HuH-7 (cell line): ENCODE data around the gene AEBP1.

Experiments
- DNase-seq: peaks from one replicate; pipeline ENCODE4 v3.0.0; 2011; ENCODE audit warnings: low spot score

The AEBP1 gene

DNA sequence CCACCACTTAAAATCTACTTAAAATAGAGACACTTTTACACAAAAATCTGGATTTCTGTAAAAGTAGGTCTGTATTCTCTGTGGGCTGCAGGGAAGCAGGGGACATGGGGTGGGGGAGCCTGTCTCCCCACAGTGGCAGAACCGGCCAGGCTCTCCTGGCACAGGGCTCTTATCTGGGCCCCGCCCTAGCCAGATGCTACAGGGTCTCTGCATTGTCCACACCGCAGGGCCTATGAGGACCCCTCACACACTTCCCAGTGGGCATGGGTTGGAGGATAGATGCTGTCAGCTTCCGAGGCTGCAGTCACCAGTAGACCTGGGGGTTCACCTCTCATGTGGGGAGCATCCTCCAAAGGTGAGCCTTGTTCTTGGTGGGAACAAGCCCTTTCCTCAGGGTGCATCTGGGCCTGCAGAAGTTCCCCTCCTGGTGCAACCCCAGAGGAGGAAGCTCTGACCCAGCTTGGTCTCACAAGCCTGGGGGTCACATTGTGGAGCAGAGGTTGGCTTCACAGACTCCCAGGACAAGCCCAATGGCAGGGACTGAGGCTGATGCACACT is 52.4 kb downstream of the AEBP1 start:
- no peak for DNase-seq

DNA sequence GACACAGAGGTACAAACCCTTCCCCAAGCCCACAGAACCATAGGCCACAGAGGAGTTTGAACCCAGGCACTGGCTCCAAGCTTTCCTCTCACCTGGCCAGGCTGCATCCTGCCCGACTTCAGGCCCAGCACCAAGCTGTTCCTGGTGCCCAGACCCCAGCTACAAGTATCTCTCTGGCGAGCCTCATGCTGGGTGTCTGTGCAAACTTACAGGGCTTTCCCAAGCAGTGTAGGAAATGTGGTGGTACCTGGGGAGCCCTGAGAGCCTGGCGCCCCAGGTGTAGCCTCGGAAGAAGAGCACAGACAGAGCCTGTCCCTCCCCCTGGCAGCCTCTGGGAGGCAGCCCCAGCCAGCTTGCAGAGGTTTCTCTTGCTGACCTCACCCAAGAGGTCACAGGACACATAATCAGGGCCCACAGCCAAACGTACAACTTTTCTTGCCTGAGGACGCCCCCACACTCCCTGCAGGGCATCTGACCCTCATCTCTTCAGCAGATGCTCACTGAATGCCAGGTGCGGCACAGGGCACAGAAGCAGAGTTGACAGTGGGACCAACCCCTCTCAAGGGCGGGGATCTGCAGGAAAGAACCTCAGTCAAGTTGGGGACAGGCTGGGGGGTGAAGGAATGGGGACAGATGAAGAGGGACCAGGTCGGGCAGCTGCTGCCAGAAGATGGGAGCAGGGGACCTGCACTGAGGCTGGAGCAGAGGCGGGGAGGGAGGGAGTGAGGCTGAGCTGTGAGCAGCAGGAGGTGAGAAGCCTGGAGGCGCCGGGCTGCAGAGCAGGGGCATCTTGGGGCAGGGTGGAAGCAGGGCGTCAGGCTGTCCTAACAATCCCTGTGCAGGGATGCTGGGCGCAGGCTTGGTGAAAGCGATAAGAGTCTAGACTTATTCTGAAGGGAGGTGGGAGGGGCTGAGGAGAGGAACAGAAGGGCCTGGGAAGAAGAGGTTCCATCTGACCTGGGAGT is 53.3 kb downstream of the AEBP1 start:
- DNase-seq: no peak

DNA sequence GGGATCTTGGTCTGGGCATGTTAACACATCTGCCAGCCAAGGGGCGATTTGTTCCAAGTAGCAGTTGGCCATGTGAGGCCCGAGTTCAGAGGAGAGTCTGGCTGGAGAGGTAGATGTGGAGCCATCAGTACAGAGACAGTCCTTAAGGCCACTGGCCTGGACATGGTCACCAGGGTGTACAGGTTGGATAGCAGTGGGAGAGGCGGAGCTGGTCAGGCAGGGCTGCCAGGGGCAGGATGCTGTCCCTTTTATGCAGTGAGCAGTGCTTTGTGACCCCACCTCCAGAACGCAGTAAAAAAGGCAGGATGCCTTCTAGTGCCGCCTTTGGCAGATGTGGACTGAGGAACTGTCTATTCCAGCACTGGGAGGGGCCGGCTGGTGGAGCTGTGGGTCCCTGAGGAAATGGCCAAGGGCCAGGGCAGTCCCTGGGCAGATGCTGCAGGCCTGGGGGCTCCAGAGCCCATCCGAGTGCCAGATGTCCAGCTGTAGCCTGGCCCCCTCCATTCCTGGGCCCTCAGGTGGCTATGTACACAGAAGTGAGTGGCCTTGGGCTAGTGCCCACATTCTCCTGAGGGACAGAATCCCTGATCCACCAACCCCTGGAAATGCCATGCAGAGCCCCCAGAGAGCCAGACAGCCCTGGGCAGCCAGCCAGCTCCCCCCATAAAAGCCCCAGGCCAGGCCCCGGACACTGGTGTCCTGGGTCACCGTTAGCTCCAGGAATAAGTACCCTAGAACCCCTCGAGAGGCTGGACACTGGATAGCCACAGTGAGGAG is 54.1 kb downstream of the AEBP1 start:
- no peak for DNase-seq

DNA sequence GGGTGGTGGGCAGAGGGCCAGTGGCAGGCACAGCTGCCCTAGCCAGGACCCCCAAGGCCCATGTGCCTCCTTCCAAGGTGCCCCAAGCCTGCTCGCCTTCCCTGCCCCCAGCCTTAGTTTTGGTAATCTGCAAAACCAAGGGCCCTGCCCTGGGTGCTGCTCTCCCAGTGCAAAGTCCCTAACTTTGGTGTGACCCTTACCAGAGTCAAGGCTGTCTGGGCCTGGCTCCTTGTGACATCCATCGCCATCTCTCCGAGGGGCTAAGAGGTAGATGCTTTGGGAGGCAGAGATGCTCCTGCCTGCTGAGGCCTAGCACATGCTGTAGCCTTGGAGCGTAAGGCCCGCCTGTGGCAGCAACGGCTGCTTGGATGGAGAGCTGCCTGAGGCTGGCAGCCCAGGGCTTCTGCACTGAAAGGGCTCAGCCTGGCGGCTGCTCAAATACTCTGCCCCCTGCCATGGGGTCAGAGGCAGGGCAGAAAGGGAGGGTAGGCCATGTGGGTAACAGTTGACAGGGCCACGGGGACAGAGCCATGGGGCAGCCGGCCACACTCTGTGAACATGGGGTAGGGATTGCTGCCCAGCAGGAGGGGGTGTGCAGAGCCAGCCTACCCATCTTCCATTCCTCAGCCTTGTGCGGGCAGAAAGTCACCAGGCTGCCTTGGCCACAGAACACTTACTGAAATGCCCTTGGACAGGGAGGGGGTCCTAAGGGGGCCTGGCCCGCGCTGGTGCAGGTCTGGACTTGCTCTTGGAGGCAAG is 54.9 kb downstream of the AEBP1 start:
- DNase-seq: no peak

DNA sequence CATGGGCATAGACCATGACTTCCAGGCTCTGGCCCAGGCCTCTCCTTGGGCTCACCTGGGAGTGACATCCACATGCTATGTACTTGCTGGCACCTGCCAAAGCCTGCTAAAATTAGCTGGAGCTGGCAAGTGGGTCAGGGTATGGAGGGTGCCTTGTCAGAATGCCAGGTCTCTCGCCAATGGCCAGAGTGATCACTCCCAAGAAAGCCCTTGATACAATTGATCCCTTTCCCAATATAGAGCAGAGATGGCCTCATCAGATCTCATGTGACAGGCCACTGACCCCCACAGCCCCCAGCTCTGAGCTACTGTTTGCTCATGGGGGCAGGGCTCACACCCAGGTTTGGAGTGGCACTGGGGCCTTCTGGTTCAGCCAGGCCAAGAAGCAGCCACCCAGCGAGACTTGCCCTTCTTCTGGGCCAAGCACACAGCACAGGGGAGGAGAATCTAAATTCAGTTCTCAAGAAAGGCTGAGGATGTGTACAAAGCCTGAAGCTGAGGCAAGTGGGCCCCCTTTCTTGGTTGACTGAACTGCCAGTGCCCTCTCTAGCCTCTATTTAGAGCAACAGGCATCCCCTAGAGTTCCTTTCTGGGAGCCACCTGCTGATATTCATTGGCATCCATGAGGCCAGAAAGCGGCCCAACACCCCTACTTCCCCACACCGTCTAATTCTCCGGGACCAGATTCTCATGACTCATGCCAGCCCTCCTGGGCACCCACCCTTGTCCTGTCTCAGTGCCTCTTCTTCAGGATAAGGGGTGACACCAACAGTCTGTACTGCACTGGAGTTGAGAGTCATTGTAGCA is 55.9 kb downstream of the AEBP1 start:
- no peak for DNase-seq

DNA sequence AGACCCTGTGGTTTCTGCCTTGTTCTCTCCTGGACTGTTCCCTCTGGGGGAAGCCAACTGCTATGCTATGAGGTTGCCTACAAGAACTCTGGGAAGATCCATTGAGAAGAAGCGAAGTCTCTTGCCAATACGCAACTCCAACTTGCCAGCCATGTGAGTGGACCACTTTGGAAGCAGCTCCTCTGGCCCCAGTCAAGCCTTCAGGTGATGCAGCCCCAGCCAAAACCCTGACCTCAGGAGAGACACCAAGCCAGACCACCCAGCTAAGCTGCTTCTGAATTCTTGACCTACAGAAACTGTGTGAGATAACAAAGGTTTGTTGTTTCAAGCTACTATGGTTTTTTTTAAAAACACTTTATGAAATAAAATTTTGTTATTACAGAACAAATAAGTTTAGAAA is 57.2 kb downstream of the AEBP1 start:
- no peak for DNase-seq

DNA sequence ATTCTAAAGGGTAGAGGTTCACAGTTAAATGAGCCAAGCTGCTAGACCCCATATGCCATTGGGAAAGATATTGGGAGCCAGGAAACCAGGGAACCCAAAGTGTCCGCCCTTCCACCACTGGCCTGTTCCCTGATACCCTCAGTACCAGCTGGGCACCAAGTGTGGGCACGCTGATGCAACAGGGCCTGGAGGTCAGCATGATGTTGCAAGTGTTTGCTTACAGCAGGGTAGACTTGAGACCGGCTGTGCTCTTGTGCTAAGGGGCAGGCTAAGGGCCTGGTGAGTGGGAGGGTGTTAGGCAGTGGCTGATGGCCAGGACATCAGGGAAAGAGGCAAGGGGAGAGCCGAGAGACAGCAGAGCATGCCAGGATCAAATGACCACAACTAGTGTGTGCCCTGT is 58.0 kb downstream of the AEBP1 start:
- DNase-seq: no peak

DNA sequence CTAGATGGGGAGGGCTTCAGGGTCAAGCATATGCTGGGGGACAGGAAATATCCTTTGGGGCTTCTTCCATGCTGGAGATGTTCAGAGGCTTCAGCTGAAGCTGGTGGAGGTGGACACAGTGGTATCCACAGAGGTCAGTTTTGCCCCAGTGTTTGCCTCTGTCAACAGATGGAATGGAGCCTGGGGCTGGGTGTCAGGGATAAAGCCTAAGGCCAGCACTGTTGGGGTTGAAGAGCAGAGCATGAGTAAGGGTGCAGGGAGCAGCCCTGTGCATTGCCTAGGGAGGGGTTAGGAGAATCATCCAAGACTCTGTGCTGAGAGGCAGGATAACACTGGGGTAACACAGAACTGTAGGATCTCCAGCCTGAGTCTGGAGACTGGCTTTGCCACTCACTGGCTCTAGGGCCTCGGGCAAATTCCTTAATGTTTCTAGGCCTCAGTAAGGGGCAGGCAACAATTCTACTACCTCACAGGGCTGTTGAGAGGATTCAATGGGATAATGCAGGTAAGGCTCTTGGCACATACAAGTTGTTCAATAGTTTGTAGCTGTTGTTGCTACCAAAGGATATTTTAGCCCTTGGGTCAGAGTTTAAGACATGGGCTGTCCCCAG is 58.7 kb downstream of the AEBP1 start:
- DNase-seq: no peak

DNA sequence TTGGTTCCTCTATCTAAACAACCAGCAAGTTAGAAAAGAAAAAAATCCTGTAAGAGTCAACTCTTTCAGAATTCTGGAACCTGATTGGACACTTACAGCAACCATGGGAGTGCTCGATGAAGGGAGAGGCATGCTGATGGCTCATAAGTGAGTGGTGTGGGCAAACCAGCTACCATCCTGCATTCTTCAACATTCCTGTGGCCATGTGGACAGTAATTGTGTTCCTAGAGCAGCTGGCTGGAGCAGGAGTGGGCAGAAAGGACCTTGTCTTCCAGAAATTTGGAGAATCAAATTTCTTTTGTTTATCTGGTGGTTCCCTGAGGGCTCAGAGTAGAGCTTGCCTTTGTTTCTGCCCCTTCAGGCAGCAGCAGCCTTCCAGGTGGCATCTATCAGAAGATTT is 59.4 kb downstream of the AEBP1 start:
- DNase-seq: no peak
